Lower lobe of right lung (tissue), 2 donors: ENCODE measurements around the gene CERCAM. TPM values are rescaled to one million over a fixed set of nuclear protein-coding genes. Genes with fewer than 3 reads are reported as not detected.

ENCODE experiments used
- ATAC-seq, 2 donors: fragments of 200-7000 bp; cut with Tn5 transposase; one replicate each; pipeline ENCODE4 v1.9.1; 2020 to 2022; ENCODE audit warnings: mild to moderate bottlenecking in 2 of 2, moderate library complexity in 2 of 2
- DNase-seq: peaks from one replicate; pipeline ENCODE4 v3.0.0-alpha.2; 2020
- H3K27ac ChIP-seq: fragments of 200-600 bp; one replicate; pipeline ENCODE4 v1.8.0; 2022
- H3K27me3 ChIP-seq: fragments of 200-600 bp; one replicate; pipeline ENCODE4 v1.8.0; 2022; ENCODE audit warnings: low read depth
- H3K36me3 ChIP-seq: fragments of 200-600 bp; one replicate; pipeline ENCODE4 v1.8.0; 2022; ENCODE audit warnings: mild to moderate bottlenecking
- H3K4me1 ChIP-seq: fragments of 200-600 bp; one replicate; pipeline ENCODE4 v1.8.0; 2022
- H3K4me3 ChIP-seq: fragments of 200-600 bp; one replicate; pipeline ENCODE4 v1.8.0; 2022; ENCODE audit warnings: mild to moderate bottlenecking
- H3K9me3 ChIP-seq: fragments of 200-600 bp; one replicate; pipeline ENCODE4 v1.8.0; 2022
- intact Hi-C: fragments of 100-400 bp; cut with DNase I; formaldehyde crosslinking; loops from one replicate; pipeline ENCODE4 v1.11.0; 2022
- long read RNA-seq: library from polyadenylated mRNA; unstranded; transcript quantifications from one replicate; pipeline ENCODE4 v2.0.0, GENCODE V29; 2021
- total RNA-seq: library from RNA; stranded (reverse); fragmentation: NEBNext Ultra II Directional; extraction: Animal tissue kit (Norgen Biotek cat#: 25700); gene quantifications from one replicate; pipeline ENCODE4 v1.2.1, GENCODE V29; 2021
- TF ChIP-seq, protein P1 (sequence below): fragments of 200-600 bp; IDR thresholded peaks from one replicate; pipeline ENCODE4 v1.8.0; 2022; ENCODE audit warnings: antibody characterized with exemption, mild to moderate bottlenecking
- donor health status: DM: no; HTN: yes; CAD: no; lungs with severe emphysema.

Gene CERCAM, protein sequence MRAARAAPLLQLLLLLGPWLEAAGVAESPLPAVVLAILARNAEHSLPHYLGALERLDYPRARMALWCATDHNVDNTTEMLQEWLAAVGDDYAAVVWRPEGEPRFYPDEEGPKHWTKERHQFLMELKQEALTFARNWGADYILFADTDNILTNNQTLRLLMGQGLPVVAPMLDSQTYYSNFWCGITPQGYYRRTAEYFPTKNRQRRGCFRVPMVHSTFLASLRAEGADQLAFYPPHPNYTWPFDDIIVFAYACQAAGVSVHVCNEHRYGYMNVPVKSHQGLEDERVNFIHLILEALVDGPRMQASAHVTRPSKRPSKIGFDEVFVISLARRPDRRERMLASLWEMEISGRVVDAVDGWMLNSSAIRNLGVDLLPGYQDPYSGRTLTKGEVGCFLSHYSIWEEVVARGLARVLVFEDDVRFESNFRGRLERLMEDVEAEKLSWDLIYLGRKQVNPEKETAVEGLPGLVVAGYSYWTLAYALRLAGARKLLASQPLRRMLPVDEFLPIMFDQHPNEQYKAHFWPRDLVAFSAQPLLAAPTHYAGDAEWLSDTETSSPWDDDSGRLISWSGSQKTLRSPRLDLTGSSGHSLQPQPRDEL
- total RNA-seq = 11.2 TPM
- long read RNA-seq, transcript CERCAM-201 (13 exons, 2,685 nt) = major isoform, 6 of 17 reads
- long read RNA-seq, partial matches to known transcripts = 10 of 17 reads
- long read RNA-seq, other reads (novel, unspliced or antisense) = 1 of 17 reads

DNA sequence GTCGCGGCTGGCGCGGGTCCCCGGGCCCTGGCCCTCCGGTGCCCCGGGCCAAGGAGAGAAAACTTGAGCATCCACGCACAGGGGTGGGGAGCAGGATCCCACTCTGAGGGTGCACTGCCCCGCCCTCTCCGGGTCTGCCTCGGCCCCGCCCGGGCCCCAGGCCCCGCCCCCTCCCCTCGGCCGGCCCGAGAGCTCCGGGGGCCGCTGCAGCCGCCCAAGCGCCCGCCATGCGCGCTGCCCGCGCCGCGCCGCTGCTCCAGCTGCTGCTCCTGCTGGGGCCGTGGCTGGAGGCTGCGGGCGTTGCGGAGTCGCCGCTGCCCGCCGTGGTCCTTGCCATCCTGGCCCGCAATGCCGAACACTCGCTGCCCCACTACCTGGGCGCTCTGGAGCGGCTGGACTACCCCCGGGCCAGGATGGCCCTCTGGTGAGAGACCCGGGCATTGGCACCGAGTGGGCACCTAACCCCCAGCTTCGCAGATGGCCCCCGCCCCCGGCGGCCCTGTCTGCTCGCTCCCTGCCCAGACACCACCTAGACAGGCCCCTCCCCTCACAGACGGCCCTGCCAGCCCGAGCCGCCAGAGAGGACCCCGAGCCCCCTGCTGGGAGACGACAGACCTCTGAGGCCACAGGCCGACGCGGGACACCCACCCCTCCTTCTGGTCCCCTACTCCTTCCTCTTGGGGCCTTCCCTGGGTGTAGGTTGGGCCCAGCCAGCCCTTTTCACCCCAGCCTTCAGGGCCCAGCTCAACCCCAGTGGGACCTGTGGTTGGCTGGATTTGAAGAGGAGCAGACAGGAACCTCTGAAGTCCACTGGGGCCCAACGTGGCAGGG, at the start of gene CERCAM:
Gene CERCAM (plus strand): TSS at position 207 of the 831 bp plus-strand sequence. CDS start 21 bp downstream, at position 228.
- DNase-seq (peak; percentile 59), ATAC-seq (peak; percentile 91 to 92)
- Histone ChIP-seq H3K36me3 (no peaks in the 10 kb centered on the region), H3K4me1 (peaks cover 25% of the 10 kb centered on the region), H3K4me3 (peak within 1 kb of the TSS; percentile 98), H3K27me3 (peaks cover 32% of the 10 kb centered on the region), H3K27ac (peak within 1 kb of the TSS; percentile 69), H3K9me3 (no peaks in the 10 kb centered on the region)
- intact Hi-C loops = no loop called here
- TF ChIP-seq, protein P1, sequence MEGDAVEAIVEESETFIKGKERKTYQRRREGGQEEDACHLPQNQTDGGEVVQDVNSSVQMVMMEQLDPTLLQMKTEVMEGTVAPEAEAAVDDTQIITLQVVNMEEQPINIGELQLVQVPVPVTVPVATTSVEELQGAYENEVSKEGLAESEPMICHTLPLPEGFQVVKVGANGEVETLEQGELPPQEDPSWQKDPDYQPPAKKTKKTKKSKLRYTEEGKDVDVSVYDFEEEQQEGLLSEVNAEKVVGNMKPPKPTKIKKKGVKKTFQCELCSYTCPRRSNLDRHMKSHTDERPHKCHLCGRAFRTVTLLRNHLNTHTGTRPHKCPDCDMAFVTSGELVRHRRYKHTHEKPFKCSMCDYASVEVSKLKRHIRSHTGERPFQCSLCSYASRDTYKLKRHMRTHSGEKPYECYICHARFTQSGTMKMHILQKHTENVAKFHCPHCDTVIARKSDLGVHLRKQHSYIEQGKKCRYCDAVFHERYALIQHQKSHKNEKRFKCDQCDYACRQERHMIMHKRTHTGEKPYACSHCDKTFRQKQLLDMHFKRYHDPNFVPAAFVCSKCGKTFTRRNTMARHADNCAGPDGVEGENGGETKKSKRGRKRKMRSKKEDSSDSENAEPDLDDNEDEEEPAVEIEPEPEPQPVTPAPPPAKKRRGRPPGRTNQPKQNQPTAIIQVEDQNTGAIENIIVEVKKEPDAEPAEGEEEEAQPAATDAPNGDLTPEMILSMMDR = no peak

DNA sequence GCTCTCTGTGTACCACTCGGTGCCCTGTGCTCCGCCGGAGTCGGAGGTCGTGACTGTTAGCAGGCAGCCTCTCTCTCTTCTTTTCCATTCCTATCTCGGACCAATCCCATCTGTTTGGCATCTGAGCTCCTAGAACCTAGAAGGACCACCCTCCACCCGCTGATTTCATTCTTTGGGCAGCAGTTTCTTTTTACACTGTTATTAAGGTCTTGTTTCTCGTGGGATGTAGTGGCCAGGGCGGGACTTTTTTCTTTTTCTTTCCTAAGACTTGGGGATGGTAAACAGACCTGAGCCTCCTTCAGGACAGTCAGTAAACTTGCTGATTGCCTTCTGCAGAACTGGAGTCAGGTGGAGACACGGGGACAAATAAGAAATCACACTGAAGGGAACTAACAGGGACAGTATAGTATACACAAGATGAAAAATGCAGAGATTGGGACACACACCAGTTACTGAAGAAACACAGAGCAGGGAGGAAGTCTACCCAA, 49.0 kb upstream of the CERCAM start:
- no peaks in the 10 kb centered on the region for H3K9me3 ChIP-seq
- ATAC-seq (no peak), DNase-seq (no peak)
- intact Hi-C loops = no loop called here
- peak overlapping the region; percentile 93 for H3K27ac ChIP-seq
- peak overlapping the region; percentile 72 for H3K4me3 ChIP-seq
- no peaks in the 10 kb centered on the region for H3K27me3 ChIP-seq
- peaks cover 18% of the 10 kb centered on the region for H3K36me3 ChIP-seq
- H3K4me1 ChIP-seq = peaks cover 21% of the 10 kb centered on the region
- TF ChIP-seq, protein P1 = no peak

DNA sequence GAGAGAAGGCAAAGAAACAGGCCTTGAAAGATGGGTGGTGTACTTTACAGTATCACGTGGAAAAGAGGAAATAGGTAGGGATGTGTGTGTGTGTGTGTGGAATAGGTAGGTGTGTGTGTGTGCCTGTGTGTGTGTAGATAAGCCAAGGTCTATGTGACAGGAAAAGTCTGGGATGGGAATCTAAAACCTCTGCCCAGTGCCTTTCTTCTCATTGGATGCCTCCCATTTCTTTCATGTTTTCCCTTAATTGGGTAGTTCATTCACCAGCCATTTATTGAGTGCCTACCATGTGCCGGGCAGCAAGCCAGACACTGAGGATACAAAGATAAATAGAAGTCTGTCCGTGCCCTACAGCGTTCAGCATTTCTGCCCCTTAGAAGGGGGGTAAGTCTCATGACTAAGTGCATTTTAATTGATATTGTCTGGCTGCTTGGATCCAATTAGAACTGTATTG, 48.4 kb upstream of the CERCAM start:
- no peak for DNase-seq
- TF ChIP-seq, protein P1 = no peak

DNA sequence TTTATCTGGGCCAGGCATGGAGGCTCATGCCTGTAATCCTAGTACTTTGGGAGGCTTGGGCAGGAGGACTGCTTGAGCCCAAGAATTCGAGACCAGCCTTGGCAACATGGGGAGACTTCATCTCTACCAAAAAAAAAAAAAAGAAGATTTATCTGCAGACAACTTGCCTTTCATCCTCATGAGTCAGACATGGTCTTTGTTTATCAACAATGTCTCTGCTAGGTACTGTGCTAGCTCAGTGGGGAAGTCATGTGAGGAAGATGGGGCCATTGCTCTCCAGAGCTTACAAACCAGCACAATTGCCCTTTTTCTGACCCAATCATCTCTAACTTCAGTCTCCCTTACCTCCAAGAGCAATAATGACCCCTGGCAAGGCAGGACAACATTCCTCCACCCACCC, 47.9 kb upstream of the CERCAM start:
- intact Hi-C loops = no loop called here
- Histone ChIP-seq H3K9me3 (no peaks in the 10 kb centered on the region), H3K27ac (no peak overlapping the region), H3K4me3 (no peak overlapping the region), H3K36me3 (peaks cover 21% of the 10 kb centered on the region), H3K4me1 (peaks cover 21% of the 10 kb centered on the region), H3K27me3 (no peaks in the 10 kb centered on the region)
- TF ChIP-seq, protein P1 = no peak
- ATAC-seq (no peak), DNase-seq (no peak)

More for the DNA sequence above, 48.4 kb upstream of the CERCAM start:
- intact Hi-C loops = no loop called here
- no peaks in the 10 kb centered on the region for H3K9me3 ChIP-seq
- H3K27me3 ChIP-seq = no peaks in the 10 kb centered on the region
- H3K36me3 ChIP-seq = peaks cover 18% of the 10 kb centered on the region
- peaks cover 21% of the 10 kb centered on the region for H3K4me1 ChIP-seq
- H3K27ac ChIP-seq = peak overlapping the region; percentile 93
- H3K4me3 ChIP-seq = peak overlapping the region; percentile 72
- ATAC-seq = no peak

DNA sequence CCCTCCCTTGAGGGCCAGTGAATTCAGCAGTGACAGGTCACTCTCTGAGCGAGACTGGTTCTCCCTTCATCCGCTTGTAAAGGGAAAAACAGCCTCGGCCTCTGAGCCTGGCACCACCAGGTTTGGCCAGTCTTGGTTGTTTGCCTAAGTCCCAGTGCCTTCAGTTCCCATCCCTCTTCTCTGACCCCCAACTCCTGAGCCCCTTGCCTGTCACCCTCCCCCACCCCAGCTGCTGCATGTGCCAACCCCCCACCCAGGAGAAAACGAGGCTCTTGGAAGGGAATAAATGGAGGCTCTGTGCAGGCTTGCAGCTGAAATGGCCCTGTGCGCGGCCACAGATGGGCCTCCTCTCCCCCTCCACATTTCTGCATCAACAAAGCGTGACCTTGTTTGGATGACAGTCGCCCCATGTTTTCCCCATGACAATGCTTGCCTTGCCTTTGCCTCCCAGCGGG, 46.4 kb upstream of the CERCAM start:
- DNase-seq = no peak
- intact Hi-C loops = no loop called here
- Histone ChIP-seq H3K4me1 (peaks cover 21% of the 10 kb centered on the region), H3K36me3 (peaks cover 36% of the 10 kb centered on the region), H3K27me3 (no peaks in the 10 kb centered on the region), H3K27ac (no peak overlapping the region), H3K4me3 (no peak overlapping the region), H3K9me3 (no peaks in the 10 kb centered on the region)
- ATAC-seq = no peak
- TF ChIP-seq, protein P1 = no peak
